Activated naive CD8-positive, alpha-beta T cell treated with anti-CD3 and anti-CD28 coated beads, Interleukin-2, amount 50 U/mL, for 16 hours (primary cell): ENCODE results near the gene GLRX.

ENCODE experiments used
- DNase-seq: peaks from one replicate; pipeline ENCODE4 v3.0.0-alpha.2; 2020; ENCODE audit warnings: low read depth, low spot score

Gene GLRX

GRCh38 chr5:95780597-95780996, 41.9 kb downstream of the GLRX start:
- no peak for DNase-seq

- DNase-seq: no peak
These were observed 42.9 kb downstream of the GLRX start for GRCh38 chr5:95779611-95780010.

DNA sequence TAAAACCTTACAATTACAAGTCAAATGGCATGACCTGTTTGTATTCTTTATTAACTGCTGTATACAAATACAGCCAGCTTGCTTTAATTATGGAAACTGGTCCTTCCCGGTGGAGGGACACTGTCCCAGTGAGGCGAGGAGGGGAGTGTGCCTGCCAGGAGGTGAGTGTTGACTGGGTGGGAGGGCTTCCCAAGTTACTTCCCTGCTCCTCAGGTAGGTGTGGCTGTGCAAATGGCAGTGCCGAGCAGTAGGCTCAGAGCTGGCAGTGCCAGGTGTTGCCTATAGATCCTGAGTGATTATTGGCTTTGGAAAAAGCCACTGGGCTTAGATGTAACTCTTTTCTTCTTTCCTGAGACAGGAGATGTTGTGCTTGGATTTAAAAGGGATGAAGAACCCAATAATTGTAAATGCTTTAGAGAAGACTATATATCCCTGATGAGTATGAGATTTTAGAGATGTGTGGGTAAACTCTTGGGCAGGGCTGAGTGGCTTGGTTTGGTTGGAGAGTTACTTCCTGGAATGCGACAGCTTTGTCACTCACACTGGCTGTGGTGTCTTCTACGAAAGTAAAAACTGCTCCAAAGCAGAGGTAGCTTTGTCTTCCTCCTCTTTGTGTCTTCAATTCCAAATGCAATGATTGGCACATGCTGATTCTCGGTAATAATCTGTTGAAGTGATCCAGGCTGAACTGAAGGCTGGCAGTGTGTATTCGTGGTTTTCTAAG, 43.7 kb downstream of the GLRX start:
- no peak for DNase-seq

- DNase-seq: no peak
These were observed 45.1 kb downstream of the GLRX start for GRCh38 chr5:95777441-95777840.

DNA sequence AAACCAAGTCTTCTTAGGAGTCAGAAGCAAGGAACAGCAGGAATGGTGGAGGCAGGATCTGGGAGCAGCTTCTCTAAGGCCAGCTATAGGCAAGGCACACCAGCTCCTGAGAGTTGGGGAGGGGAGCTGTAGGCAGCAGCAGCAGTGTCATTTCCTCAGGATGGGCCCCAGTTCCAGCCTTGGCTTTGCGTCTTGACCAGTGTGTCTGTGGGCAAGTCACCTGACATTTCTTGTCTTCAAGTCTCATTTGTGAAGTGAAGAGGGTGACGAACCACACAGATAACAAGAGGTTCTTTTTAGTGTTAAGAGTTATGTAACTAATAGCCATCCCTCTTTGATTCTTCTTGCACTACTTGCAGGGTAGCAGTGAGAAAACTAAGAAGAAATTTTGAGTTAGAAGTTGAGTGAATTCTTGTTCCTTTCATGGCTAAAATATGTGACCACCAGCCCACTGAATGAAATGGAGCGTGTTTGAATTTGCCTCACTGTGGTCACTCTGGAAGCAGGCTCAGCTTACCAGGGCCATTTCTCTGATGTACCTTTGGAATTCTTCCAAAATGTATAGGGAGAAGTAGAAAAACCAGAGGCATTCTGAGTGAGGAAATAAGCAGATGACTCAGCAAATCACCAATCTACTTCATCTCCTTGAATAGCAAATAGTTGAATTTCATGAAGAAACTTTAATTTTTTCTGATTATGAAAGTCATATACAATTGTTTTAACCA, 49.0 kb downstream of the GLRX start:
- DNase-seq: no peak

DNA sequence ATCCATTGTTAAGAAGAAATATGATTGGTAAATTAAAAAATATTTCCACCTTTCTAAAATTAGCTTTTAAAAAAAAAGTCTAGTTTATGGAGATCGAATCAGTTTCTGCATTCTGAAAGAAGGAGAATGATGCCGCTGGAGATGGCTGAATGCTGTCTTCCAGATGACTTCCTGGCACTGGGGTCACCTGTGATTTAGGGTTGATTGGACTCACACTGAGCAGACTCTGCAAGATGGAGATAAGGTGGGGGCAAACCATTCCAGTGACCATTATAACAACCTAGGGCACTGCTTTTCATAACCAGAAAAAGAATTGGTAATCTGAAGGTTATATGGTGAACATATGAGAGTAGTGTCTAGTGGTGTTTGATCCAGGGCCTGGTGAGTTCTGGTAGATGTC, 50.6 kb downstream of the GLRX start:
- DNase-seq: no peak

GRCh38 chr5:95770830-95771708, 51.5 kb downstream of the GLRX start:
- DNase-seq: no peak

DNA sequence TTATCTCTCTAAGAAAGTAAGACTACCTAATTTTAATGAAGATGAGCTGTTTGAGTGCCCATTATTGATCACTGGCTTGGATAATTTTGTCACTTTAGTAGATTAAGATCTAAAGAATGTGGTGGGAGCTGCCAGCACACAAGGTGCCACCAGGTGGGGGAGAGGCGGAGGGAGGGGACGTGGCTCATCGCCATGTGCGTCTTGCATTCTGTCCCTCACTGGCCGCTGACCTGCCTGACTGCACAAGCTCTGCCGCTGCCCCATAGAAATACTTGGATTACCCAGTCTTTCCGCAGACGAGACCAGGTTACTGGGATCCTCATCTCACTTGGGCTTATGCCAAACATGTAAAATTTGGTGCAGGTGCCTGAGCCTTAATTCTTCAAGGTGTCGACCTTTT, 53.8 kb downstream of the GLRX start:
- DNase-seq: no peak

DNA sequence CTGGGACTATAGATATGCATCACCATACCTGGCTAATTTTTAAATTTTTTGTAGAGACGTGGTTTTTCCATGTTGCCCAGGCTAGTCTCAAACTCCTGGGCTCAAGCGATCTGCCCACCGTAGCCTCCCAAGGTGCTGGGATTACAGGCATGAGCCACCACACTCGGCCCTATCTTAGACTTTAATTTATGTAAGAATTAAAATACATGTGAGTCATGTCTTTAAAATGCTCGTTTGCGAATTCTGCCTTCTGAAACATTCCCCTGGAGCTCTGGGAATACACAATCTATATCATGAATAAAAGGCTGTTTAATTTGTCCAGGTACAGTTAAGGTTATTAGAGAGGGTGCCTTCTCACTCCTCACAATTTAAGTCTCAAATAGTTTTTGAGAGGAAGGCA, 58.6 kb downstream of the GLRX start:
- DNase-seq: no peak
